ENCODE data around the gene JMJD8.
"Not testable (repeated sequence)": the region's sequence is repeated elsewhere in the genome, so short reads cannot be mapped to it uniquely, and the experiment has no call there.

DNA sequence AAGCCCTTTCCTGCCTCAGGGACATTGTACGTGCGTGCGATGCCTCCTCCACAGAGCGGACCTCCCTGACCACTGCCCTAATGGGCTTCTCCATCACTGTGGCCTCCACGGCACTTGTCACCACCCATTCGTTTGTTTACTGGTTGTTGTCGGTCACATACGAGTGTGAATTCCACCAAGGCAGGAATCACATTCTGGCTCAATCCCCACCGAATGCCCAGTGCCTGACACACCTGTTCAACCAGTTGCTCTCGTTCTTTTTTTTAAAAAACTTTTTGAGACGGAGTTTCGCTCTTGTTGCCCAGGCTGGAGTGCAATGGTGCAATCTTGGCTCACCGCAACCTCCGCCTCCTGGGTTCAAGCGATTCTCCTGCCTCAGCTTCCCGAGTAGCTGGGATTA is 7.1 kb upstream of the JMJD8 start:
- TF ChIP-seq, protein P1, sequence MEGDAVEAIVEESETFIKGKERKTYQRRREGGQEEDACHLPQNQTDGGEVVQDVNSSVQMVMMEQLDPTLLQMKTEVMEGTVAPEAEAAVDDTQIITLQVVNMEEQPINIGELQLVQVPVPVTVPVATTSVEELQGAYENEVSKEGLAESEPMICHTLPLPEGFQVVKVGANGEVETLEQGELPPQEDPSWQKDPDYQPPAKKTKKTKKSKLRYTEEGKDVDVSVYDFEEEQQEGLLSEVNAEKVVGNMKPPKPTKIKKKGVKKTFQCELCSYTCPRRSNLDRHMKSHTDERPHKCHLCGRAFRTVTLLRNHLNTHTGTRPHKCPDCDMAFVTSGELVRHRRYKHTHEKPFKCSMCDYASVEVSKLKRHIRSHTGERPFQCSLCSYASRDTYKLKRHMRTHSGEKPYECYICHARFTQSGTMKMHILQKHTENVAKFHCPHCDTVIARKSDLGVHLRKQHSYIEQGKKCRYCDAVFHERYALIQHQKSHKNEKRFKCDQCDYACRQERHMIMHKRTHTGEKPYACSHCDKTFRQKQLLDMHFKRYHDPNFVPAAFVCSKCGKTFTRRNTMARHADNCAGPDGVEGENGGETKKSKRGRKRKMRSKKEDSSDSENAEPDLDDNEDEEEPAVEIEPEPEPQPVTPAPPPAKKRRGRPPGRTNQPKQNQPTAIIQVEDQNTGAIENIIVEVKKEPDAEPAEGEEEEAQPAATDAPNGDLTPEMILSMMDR (IDR thresholded peaks at IDR 0.05) = not testable (repeated sequence)
- TF ChIP-seq POLR2A (IDR thresholded peaks at IDR 0.05) = not testable (repeated sequence)

Measured in esophagus squamous epithelium (tissue), 4 donors.